GM18870 (cell line): Measurements from ENCODE around the gene EEFSEC.

Source experiments
- ATAC-seq: cut with Tn5 transposase; IDR thresholded peaks from one replicate; pipeline ENCODE4 v1.9.1; 2021; ENCODE audit warnings: moderate library complexity; ENCODE audit not compliant: unreplicated experiment

Gene EEFSEC

GRCh38 chr3:128214056-128214455 lies 60.8 kb downstream of the EEFSEC start:
- no peak for ATAC-seq

GRCh38 chr3:128215290-128215689 lies 62.0 kb downstream of the EEFSEC start:
- ATAC-seq = no peak

DNA sequence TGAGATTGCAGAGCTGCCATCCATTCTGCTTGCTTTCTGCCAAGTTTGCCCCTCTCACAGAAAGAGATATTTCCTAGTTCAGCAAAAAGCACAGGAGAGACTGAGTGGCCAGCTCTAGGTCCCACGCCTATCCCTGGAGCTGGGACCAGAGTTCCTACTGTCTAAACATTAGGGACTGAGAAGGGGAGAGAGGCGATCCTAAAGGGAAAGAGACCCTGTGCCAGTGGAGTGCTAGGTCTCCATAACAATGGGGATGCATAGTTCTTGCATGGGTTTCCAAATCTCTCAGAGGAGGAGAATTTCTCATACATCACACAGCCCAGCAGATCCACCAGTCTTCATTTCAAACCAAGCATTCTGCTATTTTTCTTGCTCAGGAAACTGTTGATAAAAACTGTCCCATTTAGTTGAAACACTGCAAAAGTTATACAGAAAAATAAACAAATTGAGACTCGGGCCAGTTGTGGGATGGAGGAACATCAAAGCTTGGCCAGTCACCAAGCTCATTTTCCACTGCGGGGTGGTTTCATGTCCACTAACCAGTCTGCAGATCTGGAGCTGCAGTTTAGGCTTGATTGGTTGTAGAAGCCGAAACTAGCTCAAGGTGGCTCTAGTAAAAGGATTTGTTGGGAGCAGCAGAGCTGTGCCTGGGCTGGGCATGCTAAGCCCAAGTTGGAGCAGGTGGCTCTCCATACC lies 62.7 kb downstream of the EEFSEC start:
- no peak for ATAC-seq

DNA sequence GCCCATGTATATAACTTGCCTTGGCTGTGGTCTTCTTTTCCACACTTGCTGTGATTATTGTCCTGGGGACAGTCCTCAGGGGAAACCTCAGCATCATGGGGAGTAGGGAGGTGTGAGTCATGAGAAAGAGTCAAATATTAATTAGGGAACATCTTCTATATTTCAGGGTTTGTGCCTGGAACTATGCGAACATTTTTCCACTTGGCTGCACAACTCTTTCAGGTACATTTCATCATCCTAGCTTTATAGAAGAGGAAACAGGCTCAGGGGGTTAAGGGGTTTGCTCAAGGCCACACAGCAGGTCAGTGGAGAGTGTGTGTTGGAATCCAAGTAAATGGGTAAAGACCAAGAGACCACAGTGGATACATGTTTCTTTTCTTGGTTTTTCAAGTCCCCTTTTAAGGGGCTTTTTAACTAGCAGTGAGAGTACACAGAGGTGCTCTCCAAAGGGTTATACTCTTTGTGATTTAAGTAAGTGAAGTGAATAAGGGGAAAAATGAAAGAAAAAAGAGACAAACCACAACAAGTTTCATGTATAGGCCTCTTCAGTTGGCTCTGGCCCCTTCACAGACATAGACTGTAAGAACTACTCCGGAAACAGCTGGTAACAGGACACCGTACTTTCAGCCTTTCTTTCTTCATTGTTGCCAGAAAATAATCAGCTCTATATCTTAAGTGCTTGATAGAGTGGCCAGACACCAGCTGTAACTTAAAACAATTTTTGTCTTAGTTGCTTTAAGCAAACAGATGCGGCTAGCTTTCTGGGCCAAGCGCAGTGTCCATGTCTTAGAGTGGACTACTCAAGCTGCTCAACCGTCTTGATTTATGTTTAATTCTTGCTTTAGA lies 64.6 kb downstream of the EEFSEC start:
- ATAC-seq = no peak

GRCh38 chr3:128218548-128219257 lies 65.4 kb downstream of the EEFSEC start:
- no peak for ATAC-seq

- no peak for ATAC-seq
Observed at GRCh38 chr3:128221328-128221727, 68.0 kb downstream of the EEFSEC start.

- ATAC-seq = no peak
Observed at GRCh38 chr3:128222796-128223385, 69.6 kb downstream of the EEFSEC start.

- no peak for ATAC-seq
Observed at GRCh38 chr3:128226186-128226725, 73.0 kb downstream of the EEFSEC start.

DNA sequence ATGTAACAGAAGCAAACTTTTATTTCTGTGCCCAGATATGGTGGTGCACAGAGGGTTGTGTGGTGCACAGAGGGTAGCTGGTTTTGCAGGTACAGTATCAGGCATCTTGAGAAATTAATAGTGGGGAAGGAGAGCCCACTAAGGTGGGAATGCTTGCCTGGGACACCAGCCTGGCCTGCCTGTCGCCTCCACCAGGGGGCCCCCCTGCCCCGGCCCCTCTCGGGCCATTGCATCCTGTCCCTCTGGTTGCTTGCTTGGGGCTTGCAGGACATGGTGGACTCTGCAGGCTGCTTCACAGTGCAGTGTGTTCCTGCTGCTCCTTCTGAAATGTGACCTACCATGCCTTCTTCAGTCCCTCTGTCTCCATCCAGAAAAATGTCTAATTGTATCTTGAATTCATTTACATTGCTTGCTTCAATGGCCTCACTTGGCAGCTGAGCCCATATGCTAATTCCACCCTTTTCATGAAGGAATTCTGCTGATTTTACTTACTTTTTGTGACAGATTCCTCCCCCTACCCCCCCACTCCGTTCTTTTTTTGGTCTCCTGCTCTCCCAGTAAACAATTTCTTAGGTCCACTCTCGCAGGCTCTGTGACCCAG lies 73.6 kb downstream of the EEFSEC start:
- ATAC-seq = no peak

DNA sequence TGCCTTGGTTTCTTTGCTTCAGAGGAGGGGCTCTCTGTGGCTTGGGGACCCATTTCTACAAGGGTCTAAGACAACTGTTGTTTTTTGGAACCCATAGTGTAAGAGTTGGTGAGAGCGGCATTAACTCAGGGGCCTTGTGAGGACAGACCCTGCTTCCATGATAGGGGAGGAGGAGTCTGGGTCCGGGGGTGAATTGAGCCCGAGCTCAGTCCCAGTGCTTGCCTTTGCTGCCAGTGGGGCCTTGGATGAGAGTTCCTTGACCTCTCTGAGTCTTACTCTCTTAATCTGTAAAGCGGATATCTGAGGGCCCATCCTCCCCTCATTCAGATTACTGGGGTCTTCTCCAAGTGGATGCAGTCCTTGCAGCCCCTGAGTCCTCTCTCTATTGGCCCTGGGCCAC lies 74.2 kb downstream of the EEFSEC start:
- no peak for ATAC-seq

DNA sequence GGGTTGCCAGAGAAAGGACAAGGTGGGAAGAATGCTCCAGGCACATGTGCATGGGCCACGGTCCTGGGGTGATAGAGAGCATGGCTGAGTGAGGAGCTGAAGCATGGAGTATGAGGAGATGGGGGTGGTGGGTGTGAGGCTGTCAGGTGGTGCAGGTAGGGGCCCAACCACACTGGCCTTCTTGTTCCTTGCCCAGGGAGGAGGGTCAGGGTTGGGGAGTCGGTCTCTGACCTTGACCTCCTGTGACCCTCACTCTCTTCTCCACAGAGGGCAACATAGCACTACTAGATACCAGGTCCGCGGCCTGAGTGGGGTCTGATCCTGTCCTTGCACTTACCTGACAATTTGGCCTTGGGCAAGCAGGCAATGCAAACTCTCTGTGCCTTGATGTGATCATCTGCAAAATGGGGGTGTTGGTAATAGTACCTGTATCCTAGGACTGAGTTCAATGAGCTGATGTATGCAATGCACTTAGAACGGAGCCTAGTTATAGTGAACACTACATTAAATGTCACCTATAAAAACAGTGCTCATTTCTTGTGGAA lies 75.2 kb downstream of the EEFSEC start:
- ATAC-seq = no peak

- ATAC-seq = no peak
Observed at GRCh38 chr3:128229106-128229857, 76.0 kb downstream of the EEFSEC start.

GRCh38 chr3:128231606-128232005 lies 78.3 kb downstream of the EEFSEC start:
- ATAC-seq = no peak

DNA sequence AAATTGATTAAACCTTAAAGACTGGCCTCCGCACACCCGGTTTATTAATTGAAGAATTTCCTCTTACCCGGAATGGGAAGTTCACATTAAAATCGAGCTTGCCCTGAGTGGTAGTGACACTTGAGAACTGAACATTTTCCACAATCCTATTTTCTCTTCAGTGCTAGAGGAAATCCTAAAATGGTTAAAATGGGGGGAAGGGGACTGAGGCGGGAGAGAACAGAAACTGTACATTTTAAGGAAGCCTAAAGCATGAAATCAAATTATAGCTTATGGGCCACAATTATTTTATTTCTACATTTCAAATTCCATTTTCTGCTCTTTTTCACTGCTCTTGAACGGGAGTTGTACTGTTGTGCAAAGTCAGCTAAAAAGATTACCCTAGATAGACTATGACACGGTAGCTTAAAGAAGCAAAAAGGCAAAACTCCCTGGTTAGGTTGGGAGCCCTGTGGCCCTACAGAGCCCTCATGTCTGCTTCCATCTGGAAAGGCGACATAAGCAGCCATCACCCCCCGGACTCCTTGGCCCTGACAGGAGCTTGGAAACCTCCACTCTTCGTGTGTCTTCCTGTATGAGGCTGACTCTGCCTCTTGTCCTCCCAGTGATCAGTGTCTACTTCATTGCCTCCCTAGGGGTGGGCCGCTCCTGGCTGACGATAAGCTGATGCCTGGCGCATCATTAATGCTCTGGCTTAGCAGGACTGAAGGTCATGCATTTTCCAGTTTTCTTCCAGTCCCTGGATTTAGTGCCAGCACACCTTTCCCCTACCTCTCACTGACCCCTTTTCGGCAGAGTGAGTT lies 79.3 kb downstream of the EEFSEC start:
- no peak for ATAC-seq

DNA sequence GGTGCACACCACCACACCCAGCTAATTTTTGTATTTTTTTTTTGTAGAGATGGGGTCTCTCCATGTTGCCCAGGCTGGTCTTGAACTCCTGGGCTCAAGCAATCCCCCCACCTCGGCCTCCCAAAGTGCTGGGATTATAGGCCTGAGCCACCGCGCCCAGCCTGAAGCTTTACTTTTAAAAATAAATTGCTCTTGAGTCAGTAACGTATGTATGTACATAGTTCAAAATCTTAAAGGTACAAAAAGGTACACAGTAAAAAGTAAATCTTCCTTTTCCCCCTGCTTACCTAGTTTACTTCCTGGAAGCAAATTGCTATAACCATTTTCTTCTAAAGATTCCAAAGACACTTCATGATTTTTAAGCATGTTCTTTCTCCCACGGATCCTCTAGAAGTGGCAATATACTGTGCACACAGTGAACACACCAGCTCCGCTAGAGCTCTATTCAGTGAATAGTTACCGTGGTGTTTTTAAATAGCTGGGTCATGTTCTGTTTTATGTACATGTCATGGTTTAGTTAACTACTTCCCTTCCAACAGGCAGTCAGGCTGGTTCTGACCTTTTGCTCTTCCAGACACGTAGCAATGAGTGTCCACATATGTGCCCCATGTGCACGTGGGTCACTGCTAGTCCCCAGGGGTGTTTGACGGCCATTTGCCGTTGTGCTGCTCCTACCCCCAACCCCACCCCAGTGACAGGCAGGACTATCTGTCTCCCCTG lies 82.1 kb downstream of the EEFSEC start:
- no peak for ATAC-seq

GRCh38 chr3:128236657-128237056 lies 83.4 kb downstream of the EEFSEC start:
- ATAC-seq = no peak

DNA sequence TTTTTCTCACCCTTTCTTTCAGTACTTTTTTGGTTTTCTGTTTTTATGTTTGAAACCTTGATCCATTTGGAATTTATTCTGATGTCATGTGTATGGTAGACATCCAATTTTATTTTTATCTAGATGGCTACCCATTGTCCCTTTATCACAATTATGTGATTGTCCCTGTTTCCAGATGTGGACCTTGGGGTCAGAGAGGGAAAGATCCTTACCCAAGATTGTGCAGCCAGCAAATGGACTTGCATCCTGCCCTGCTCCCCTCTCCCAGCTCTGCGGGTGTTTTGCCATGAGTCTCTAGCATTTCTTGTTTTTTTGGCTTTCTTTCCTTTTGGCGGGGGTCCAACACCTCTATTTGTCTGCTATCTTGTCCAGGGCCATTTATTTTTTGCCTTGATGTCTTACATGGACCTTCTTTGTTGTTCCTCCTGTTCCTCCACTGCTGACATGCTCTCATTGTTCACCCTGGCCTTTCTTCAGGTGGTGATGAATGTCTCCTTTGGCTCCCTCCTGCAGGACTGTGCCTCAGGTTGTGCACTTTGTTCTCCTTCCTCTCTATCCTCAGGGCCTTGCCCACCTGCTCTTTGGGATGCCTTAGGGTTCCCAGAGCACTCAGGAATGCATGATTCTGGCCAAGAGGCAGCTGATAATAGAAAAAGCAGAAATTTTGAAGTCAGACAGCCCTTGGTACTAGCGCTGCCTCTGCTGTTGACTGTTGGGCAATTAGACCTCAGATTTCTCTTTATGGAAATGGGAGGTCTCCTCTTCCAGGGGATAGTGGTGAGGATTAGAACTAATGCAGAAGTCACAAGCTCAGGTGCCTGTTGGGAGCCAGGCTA lies 84.3 kb downstream of the EEFSEC start:
- ATAC-seq = no peak

GRCh38 chr3:128238184-128238489 lies 84.9 kb downstream of the EEFSEC start:
- ATAC-seq = no peak
